OCI-LY7 (cell line): Measurements from ENCODE around the gene PCNT.

ENCODE experiments used
- CTCF ChIP-seq: fragments of 200-600 bp; sonication (generic); conservative IDR thresholded peaks from 2 replicates; pipeline ENCODE4 v1.5.1; 2014; ENCODE audit warnings: mild to moderate bottlenecking, antibody characterized with exemption, low read length, moderate library complexity, mixed read lengths
- EZH2phosphoT487 ChIP-seq: fragments of 200-600 bp; sonication (generic); IDR thresholded peaks from 2 replicates; pipeline ENCODE4 v1.6.1; 2018; ENCODE audit warnings: low read depth, borderline replicate concordance, mild to moderate bottlenecking, mixed run types, antibody characterized with exemption, low read length, moderate library complexity, mixed read lengths

GRCh38 chr21:46388896-46389295 lies 64.9 kb downstream of the PCNT start:
- TF ChIP-seq CTCF (no peak), EZH2phosphoT487 (no peak)
